Lower leg skin (tissue), 4 donors: ENCODE results near the gene CHRNA9. TPM values are rescaled to one million over a fixed set of nuclear protein-coding genes. Genes with fewer than 3 reads are reported as not detected.

Experiments
- DNase-seq, 2 donors: peaks; one replicate each; pipeline ENCODE4 v3.0.0-alpha.2; 2019; ENCODE audit warnings: low spot score in 2 of 2
- H3K4me3 ChIP-seq: fragments of 200-600 bp; sonication (generic); 2 replicates; pipeline ENCODE4 v1.5.1; 2017; ENCODE audit warnings: mild to moderate bottlenecking, low read depth; ENCODE audit not compliant: poor library complexity, severe bottlenecking
- POLR2A ChIP-seq, 2 donors: fragments of 450-650 bp; IDR thresholded peaks; one replicate each; pipeline ENCODE4 v1.6.1; 2016 to 2017; ENCODE audit warnings: antibody characterized with exemption in 2 of 2, mild to moderate bottlenecking in 1 of 2, moderate library complexity in 1 of 2
- WGBS, 2 donors: methylation state at CpG; one replicate each; pipeline ENCODE4 v1.1.5; 2018; 5-methylcytosine and 5-hydroxymethylcytosine counted together
- intact Hi-C: fragments of 100-400 bp; cut with DNase I; formaldehyde crosslinking; loops from one replicate; pipeline ENCODE4 v1.15.0; 2023; ENCODE audit warnings: low total_unique reads
- total RNA-seq, 4 donors: library from RNA; depleted of rRNA; stranded (reverse); fragments of >200 nt; gene quantifications; one replicate each; pipeline ENCODE4 v1.1.0, GENCODE V29; 2016
- TF ChIP-seq, protein P1 (sequence below), 3 donors: fragments of 450-650 bp; IDR thresholded peaks; one replicate each; pipeline ENCODE4 v1.5.1; 2016; ENCODE audit warnings: antibody characterized with exemption in 3 of 3, mild to moderate bottlenecking in 3 of 3, moderate library complexity in 2 of 3

CHRNA9 gene
- total RNA-seq, 4 donors from 2014 or later: 0.27 to 1.9 (median 1.3) TPM

DNA sequence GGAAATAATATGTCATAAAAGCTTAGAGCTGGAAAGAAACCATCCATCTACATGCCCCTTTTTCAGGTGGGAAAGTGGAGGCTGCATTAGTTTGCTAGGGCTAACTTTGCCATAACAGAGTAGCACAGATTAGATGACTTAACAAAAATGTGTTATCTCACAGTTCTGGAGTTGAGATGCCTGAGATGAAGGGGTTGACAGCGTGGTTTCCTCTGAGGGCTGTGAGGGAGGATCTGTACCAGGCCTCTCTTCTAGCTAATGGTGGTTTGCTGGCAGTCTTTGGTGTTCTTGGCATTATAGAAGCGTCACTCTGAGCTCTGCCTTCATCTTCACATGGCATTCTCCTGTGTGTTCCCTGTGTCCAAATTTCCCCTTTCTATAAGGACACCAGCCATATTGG, 2.4 kb downstream of the CHRNA9 start:
- TF ChIP-seq, protein P1, sequence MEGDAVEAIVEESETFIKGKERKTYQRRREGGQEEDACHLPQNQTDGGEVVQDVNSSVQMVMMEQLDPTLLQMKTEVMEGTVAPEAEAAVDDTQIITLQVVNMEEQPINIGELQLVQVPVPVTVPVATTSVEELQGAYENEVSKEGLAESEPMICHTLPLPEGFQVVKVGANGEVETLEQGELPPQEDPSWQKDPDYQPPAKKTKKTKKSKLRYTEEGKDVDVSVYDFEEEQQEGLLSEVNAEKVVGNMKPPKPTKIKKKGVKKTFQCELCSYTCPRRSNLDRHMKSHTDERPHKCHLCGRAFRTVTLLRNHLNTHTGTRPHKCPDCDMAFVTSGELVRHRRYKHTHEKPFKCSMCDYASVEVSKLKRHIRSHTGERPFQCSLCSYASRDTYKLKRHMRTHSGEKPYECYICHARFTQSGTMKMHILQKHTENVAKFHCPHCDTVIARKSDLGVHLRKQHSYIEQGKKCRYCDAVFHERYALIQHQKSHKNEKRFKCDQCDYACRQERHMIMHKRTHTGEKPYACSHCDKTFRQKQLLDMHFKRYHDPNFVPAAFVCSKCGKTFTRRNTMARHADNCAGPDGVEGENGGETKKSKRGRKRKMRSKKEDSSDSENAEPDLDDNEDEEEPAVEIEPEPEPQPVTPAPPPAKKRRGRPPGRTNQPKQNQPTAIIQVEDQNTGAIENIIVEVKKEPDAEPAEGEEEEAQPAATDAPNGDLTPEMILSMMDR (IDR thresholded peaks at IDR 0.05): no peak
- no peak for TF ChIP-seq POLR2A (IDR thresholded peaks at IDR 0.05)
- intact Hi-C loops: no loop called here
- no peak for DNase-seq
- WGBS, 2 donors: 53 to 77% methylated on average over 2 of the region's 2 CpGs
- no peak overlapping the region for H3K4me3 ChIP-seq

DNA sequence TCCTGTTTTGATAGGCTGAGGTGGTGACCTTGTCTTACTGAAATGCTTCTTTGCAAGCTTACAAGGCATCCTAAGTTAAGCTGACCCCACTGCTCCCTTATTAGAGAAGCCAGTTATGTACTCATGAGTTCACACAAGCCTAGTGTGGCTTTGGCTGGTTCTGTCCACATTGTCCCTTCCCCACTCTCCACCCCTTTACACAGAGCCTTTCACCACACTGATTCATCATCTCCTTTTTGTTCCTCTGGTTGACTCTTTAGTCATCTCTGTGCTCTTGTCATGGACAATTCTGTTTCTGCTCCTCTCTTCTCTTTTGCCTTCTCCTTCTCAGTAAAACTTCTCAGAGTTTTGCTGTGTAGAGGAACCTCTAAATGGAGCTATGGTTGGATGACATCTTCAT, 4.9 kb downstream of the CHRNA9 start:
- no peak overlapping the region for H3K4me3 ChIP-seq
- TF ChIP-seq, protein P1 (IDR thresholded peaks at IDR 0.05): no peak
- no peak for TF ChIP-seq POLR2A (IDR thresholded peaks at IDR 0.05)
- DNase-seq: no peak
- intact Hi-C loops: no loop called here

DNA sequence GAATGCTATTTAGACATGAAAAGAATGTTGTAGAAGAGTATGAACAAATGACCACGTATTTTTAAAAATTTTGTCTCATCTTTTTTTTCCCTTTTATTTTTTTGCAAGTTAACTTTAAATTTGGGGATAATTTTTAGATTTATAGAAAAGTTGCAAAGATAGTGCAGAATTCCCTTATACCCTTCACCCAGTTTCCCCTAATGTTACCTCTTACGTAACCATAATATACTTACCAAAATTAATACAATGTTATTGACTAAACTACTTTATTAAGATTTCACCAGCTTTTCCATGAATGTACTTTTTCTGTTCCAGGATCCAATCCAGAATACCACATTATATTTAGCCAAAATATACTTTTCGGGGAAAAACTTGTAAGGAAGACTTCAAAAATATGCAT, 12.3 kb downstream of the CHRNA9 start:
- intact Hi-C loops: no loop called here
- WGBS, 2 donors: 47 to 58% methylated on average over 3 of the region's 3 CpGs
- TF ChIP-seq POLR2A (IDR thresholded peaks at IDR 0.05): no peak
- TF ChIP-seq, protein P1 (IDR thresholded peaks at IDR 0.05): no peak
- no peak overlapping the region for H3K4me3 ChIP-seq
- no peak for DNase-seq

GRCh38 chr4:40348000-40348399, 12.9 kb downstream of the CHRNA9 start:
- 82 to 87% methylated on average over 2 of the region's 2 CpGs for WGBS, 2 donors
- intact Hi-C loops: no loop called here
- no peak overlapping the region for H3K4me3 ChIP-seq
- TF ChIP-seq, protein P1 (IDR thresholded peaks at IDR 0.05): no peak
- no peak for TF ChIP-seq POLR2A (IDR thresholded peaks at IDR 0.05)
- peak in 1 of 2 donors; percentile 39 for DNase-seq

- intact Hi-C loops: no loop called here
- 72 to 73% methylated on average over 5 of the region's 5 CpGs for WGBS, 2 donors
- DNase-seq: peak in 1 of 2 donors; percentile 29
- no peak for TF ChIP-seq POLR2A (IDR thresholded peaks at IDR 0.05)
- TF ChIP-seq, protein P1 (IDR thresholded peaks at IDR 0.05): no peak
- no peak overlapping the region for H3K4me3 ChIP-seq
These were observed 14.5 kb downstream of the CHRNA9 start for GRCh38 chr4:40349561-40350198.
